GM12878 (cell line): ENCODE data around the gene MEG3.

Experiments
- ATF2 ChIP-seq: IDR thresholded peaks from 2 replicates; pipeline ENCODE4 v1.6.1; 2012; ENCODE audit warnings: low read length, inconsistent platforms
- CREB1 ChIP-seq: IDR thresholded peaks from 2 replicates; pipeline ENCODE4 v1.6.1; 2012; ENCODE audit warnings: low read depth, mild to moderate bottlenecking, inconsistent platforms
- CTCF ChIP-seq, 3 experiments: IDR thresholded peaks in 2 of 3; conservative IDR thresholded peaks in 1 of 3; 2 replicates each; pipeline ENCODE4 v1.5.1; 2011; ENCODE audit warnings: low read depth in 3 of 3, low read length in 3 of 3, mild to moderate bottlenecking in 3 of 3, control low read depth in 2 of 3, moderate library complexity in 2 of 3, inconsistent platforms in 1 of 3, mixed read lengths in 1 of 3; ENCODE audit not compliant: control insufficient read depth in 2 of 3, insufficient read depth in 1 of 3; ENCODE audit errors: extremely low read depth in 1 of 3
- EP300 ChIP-seq, 2 experiments: fragments of 150-350 bp in 1 of 2; IDR thresholded peaks; 2 replicates each; pipeline ENCODE4 v1.6.1; 2011 to 2012; ENCODE audit warnings: low read depth in 2 of 2, low read length in 2 of 2, borderline replicate concordance in 1 of 2, improper control_type of control experiment in 1 of 2, inconsistent platforms in 1 of 2; ENCODE audit not compliant: control insufficient read depth in 1 of 2
- MYC ChIP-seq: IDR thresholded peaks from 2 replicates; pipeline ENCODE4 v1.6.1; 2011; ENCODE audit warnings: mild to moderate bottlenecking, low read length, moderate library complexity, inconsistent platforms; ENCODE audit not compliant: insufficient read depth, insufficient replicate concordance, insufficient read length, severe bottlenecking
- POLR2A ChIP-seq: IDR thresholded peaks from 2 replicates; pipeline ENCODE4 v1.6.1; 2011; ENCODE audit warnings: low read depth, mild to moderate bottlenecking, low read length
- RFX5 ChIP-seq: IDR thresholded peaks from 2 replicates; pipeline ENCODE4 v1.6.1; 2011; ENCODE audit warnings: low read depth, low read length, improper control_type of control experiment
- SIN3A ChIP-seq: IDR thresholded peaks from 2 replicates; pipeline ENCODE4 v1.6.1; 2012; ENCODE audit warnings: low read depth, low read length, improper control_type of control experiment
- SMC3 ChIP-seq: IDR thresholded peaks from 2 replicates; pipeline ENCODE4 v1.6.1; 2011; ENCODE audit warnings: low read length, improper control_type of control experiment, borderline replicate concordance
- TF ChIP-seq, protein P1 (sequence below): IDR thresholded peaks from 2 replicates; pipeline ENCODE4 v1.6.1; 2011; ENCODE audit warnings: low read depth, mild to moderate bottlenecking, low read length, moderate library complexity, borderline replicate concordance; ENCODE audit errors: extremely low read depth
- TF ChIP-seq, protein P2 (sequence below): fragments of 450-650 bp; IDR thresholded peaks from 2 replicates; pipeline ENCODE4 v1.6.1; 2018; ENCODE audit warnings: borderline replicate concordance, mild to moderate bottlenecking; ENCODE audit not compliant: partially characterized antibody

DNA sequence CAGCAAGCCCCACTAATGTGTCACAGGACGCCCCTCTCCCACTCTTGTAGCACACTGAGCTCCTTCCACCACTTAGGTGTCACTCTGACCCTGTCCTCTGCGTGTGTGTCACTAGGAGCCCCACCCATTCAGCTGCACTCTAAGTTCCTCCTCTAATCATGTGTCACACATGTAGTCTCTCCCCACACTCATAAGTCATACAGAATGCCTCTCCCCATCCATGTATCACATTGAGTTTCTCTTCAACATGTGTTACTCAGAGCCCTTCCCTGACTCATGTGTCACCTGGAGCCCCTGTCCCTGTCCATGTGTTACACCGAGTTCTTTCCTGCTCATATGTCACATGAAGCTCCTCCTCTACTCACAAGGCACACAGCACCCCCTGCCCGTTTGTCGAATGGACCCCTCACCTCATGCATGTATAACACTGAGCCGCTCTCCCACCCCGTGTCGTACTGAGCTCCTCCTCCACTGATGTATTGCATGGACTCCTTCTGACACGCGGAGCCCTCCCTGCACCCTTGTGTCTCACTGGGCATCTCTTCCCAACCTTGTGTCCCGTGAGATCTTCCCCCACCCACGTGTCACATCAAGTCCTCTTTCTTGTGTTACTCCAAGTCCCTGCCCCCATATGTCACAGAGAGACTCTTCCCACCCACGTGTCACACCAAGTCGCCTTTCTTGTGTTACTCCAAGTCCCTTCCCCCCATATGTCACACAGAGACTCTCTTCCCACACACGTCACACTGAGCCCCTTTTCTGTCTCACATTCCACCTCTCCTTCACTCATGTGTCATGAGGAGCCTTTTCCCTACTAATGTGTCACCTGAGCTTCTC lies 46.6 kb downstream of the MEG3 start:
- no peak for TF ChIP-seq MYC
- TF ChIP-seq SMC3: no peak
- TF ChIP-seq, protein P1, sequence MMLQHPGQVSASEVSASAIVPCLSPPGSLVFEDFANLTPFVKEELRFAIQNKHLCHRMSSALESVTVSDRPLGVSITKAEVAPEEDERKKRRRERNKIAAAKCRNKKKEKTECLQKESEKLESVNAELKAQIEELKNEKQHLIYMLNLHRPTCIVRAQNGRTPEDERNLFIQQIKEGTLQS: no peak
- TF ChIP-seq, protein P2, sequence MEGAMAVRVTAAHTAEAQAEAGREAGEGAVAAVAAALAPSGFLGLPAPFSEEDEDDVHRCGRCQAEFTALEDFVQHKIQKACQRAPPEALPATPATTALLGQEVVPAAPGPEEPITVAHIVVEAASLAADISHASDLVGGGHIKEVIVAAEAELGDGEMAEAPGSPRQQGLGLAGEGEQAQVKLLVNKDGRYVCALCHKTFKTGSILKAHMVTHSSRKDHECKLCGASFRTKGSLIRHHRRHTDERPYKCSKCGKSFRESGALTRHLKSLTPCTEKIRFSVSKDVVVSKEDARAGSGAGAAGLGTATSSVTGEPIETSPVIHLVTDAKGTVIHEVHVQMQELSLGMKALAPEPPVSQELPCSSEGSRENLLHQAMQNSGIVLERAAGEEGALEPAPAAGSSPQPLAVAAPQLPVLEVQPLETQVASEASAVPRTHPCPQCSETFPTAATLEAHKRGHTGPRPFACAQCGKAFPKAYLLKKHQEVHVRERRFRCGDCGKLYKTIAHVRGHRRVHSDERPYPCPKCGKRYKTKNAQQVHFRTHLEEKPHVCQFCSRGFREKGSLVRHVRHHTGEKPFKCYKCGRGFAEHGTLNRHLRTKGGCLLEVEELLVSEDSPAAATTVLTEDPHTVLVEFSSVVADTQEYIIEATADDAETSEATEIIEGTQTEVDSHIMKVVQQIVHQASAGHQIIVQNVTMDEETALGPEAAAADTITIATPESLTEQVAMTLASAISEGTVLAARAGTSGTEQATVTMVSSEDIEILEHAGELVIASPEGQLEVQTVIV: no peak
- no peak for TF ChIP-seq POLR2A
- no peak for TF ChIP-seq SIN3A
- no peak for TF ChIP-seq RFX5
- TF ChIP-seq EP300 (IDR thresholded peaks at IDR 0.05; ENCODE audit: borderline replicate concordance in 1 of 2, control insufficient read depth in 1 of 2, low read depth in 2 of 2, low read length in 2 of 2): no peak
- no peak for TF ChIP-seq CREB1
- TF ChIP-seq CTCF (IDR thresholded peaks at IDR 0.05 in 2 of 3, conservative IDR thresholded peaks at IDR 0.05 in 1 of 3; ENCODE audit: control insufficient read depth in 2 of 3, extremely low read depth in 1 of 3, insufficient read depth in 1 of 3, low read depth in 3 of 3, low read length in 3 of 3): no peak
- no peak for TF ChIP-seq ATF2
